Smooth muscle cell (in vitro differentiated cells): ENCODE data around the gene BID. TPM values are rescaled to one million over a fixed set of nuclear protein-coding genes. Genes with fewer than 3 reads are reported as not detected.

Experiments
- DNase-seq: peaks from one replicate; lab custom pipeline; 2025; ENCODE audit not compliant: unreplicated experiment; lab: John Stamatoyannopoulos, UW
- H2AFZ ChIP-seq: fragments of 200-600 bp; sonication (generic); 2 replicates; pipeline ENCODE4 v1.6.0; 2016; ENCODE audit warnings: antibody characterized with exemption, low read depth, mild to moderate bottlenecking
- H3F3A ChIP-seq: fragments of 200-600 bp; sonication (generic); 2 replicates; pipeline ENCODE4 v1.6.0; 2017; ENCODE audit warnings: antibody characterized with exemption, low read depth
- H3K27ac ChIP-seq: fragments of 200-600 bp; sonication (generic); 2 replicates; pipeline ENCODE4 v1.5.1; 2016; ENCODE audit warnings: low read depth, mild to moderate bottlenecking
- H3K27me3 ChIP-seq: fragments of 200-600 bp; sonication (generic); 2 replicates; pipeline ENCODE4 v1.6.1; 2016; ENCODE audit warnings: low read depth, mild to moderate bottlenecking
- H3K36me3 ChIP-seq: fragments of 200-600 bp; sonication (generic); 2 replicates; pipeline ENCODE4 v1.5.1; 2016; ENCODE audit warnings: low read depth
- H3K4me1 ChIP-seq: fragments of 200-600 bp; sonication (generic); 2 replicates; pipeline ENCODE4 v1.5.1; 2016; ENCODE audit warnings: low read depth
- H3K4me2 ChIP-seq: fragments of 200-600 bp; sonication (generic); 2 replicates; pipeline ENCODE4 v1.6.0; 2016; ENCODE audit warnings: mild to moderate bottlenecking
- H3K4me3 ChIP-seq: fragments of 200-600 bp; sonication (generic); 2 replicates; pipeline ENCODE4 v1.5.1; 2016; ENCODE audit warnings: mild to moderate bottlenecking
- H3K79me2 ChIP-seq: fragments of 200-600 bp; sonication (generic); 2 replicates; pipeline ENCODE4 v1.6.0; 2016; ENCODE audit warnings: low read depth, mild to moderate bottlenecking
- H3K9ac ChIP-seq: fragments of 200-600 bp; sonication (generic); 2 replicates; pipeline ENCODE4 v1.6.0; 2016; ENCODE audit warnings: low read depth
- H3K9me3 ChIP-seq: fragments of 200-600 bp; sonication (generic); replicated peaks from 2 replicates; pipeline ENCODE4 v1.5.1; 2016; ENCODE audit warnings: low read depth
- H4K20me1 ChIP-seq: fragments of 200-600 bp; sonication (generic); 2 replicates; pipeline ENCODE4 v1.6.0; 2016; ENCODE audit warnings: low read depth
- CTCF ChIP-seq: fragments of 200-600 bp; sonication (generic); IDR thresholded peaks from 2 replicates; pipeline ENCODE4 v1.5.1; 2017; ENCODE audit warnings: borderline replicate concordance, mild to moderate bottlenecking, antibody characterized with exemption; ENCODE audit not compliant: insufficient read depth, poor library complexity, severe bottlenecking
- WGBS: methylation state at CpG from one replicate; pipeline ENCODE4 v1.1.7; 2016; ENCODE audit warnings: low lambda C conversion rate; 5-methylcytosine and 5-hydroxymethylcytosine counted together
- polyA plus RNA-seq: library from polyadenylated mRNA; unstranded; fragments of >200 nt; fragmentation: Nextera tagmentation; extraction: Ambion mirVana; gene quantifications from 2 replicates; pipeline ENCODE4 v1.2.1, GENCODE V29; 2016
- total RNA-seq: library from RNA; depleted of rRNA; stranded (reverse); fragments of >200 nt; gene quantifications from 2 replicates; pipeline ENCODE4 v1.2.3, GENCODE V29; 2014

The BID gene
- total and polyA plus RNA-seq, 2 experiments from 2014 or later, result 8.1 to 26.9 TPM

GRCh38 chr22:17783773-17784480 is 9.7 kb upstream of the BID start:
- Histone ChIP-seq H3K36me3 (no peaks in the 10 kb centered on the region), H3K4me1 (peaks cover 12% of the 10 kb centered on the region), H3K27ac (no peak overlapping the region), H4K20me1 (no peaks in the 10 kb centered on the region), H3K9ac (no peak overlapping the region), H3K9me3 (no peaks in the 10 kb centered on the region), H3K27me3 (no peaks in the 10 kb centered on the region), H3F3A (no peaks in the 10 kb centered on the region), H3K4me3 (no peak overlapping the region), H2AFZ (no peak overlapping the region), H3K4me2 (no peak overlapping the region), H3K79me2 (no peaks in the 10 kb centered on the region)
- no peak for TF ChIP-seq CTCF
- WGBS, result 92% methylated on average over 18 of the region's 18 CpGs
- no peak for DNase-seq

GRCh38 chr22:17783312-17783711 is 9.0 kb upstream of the BID start:
- no peak overlapping the region for H3K4me3 ChIP-seq
- H2AFZ ChIP-seq, result no peak overlapping the region
- TF ChIP-seq CTCF, result no peak
- no peaks in the 10 kb centered on the region for H3F3A ChIP-seq
- no peaks in the 10 kb centered on the region for H3K79me2 ChIP-seq
- H3K4me1 ChIP-seq, result peaks cover 12% of the 10 kb centered on the region
- H3K27ac ChIP-seq, result no peak overlapping the region
- no peaks in the 10 kb centered on the region for H4K20me1 ChIP-seq
- no peak for DNase-seq
- H3K36me3 ChIP-seq, result no peaks in the 10 kb centered on the region
- no peak overlapping the region for H3K4me2 ChIP-seq
- H3K9ac ChIP-seq, result no peak overlapping the region
- H3K27me3 ChIP-seq, result no peaks in the 10 kb centered on the region
- 87% methylated on average over 9 of the region's 9 CpGs for WGBS
- H3K9me3 ChIP-seq, result no peaks in the 10 kb centered on the region

- Histone ChIP-seq H2AFZ (no peak overlapping the region), H3K4me3 (no peak overlapping the region), H3K79me2 (no peaks in the 10 kb centered on the region), H3F3A (no peaks in the 10 kb centered on the region), H3K36me3 (no peaks in the 10 kb centered on the region), H3K4me1 (peaks cover 12% of the 10 kb centered on the region), H3K9ac (peak overlapping the region; percentile 63), H3K4me2 (no peak overlapping the region), H3K27me3 (no peaks in the 10 kb centered on the region), H3K9me3 (no peaks in the 10 kb centered on the region), H4K20me1 (no peaks in the 10 kb centered on the region), H3K27ac (peak overlapping the region; percentile 85)
- no peak for TF ChIP-seq CTCF
- WGBS, result 97% methylated on average over 13 of the region's 13 CpGs
- DNase-seq, result no peak
Measured at GRCh38 chr22:17782621-17783020, 8.4 kb upstream of the BID start.

GRCh38 chr22:17782158-17782557 is 7.9 kb upstream of the BID start:
- TF ChIP-seq CTCF, result no peak
- Histone ChIP-seq H4K20me1 (no peaks in the 10 kb centered on the region), H3K4me1 (peaks cover 9% of the 10 kb centered on the region), H3K36me3 (no peaks in the 10 kb centered on the region), H3K4me2 (peak overlapping the region; percentile 49), H3K27ac (peak overlapping the region; percentile 85), H3K4me3 (no peak overlapping the region), H3K79me2 (no peaks in the 10 kb centered on the region), H3K9me3 (no peaks in the 10 kb centered on the region), H3F3A (no peaks in the 10 kb centered on the region), H3K9ac (peak overlapping the region; percentile 63), H2AFZ (no peak overlapping the region), H3K27me3 (no peaks in the 10 kb centered on the region)
- no peak for DNase-seq
- WGBS, result 93% methylated on average over 13 of the region's 13 CpGs
